Ishikawa (cell line): Measurements from ENCODE around the gene MBNL1.

ENCODE experiments used
- CEBPB ChIP-seq: IDR thresholded peaks from 2 replicates; pipeline ENCODE4 v1.6.1; 2012
- EP300 ChIP-seq: IDR thresholded peaks from 2 replicates; pipeline ENCODE4 v1.6.1; 2012; ENCODE audit warnings: borderline replicate concordance
- TAF1 ChIP-seq: IDR thresholded peaks from 2 replicates; pipeline ENCODE4 v1.6.1; 2012; ENCODE audit warnings: low read depth, mild to moderate bottlenecking
- TCF12 ChIP-seq: IDR thresholded peaks from 2 replicates; pipeline ENCODE4 v1.6.1; 2012; ENCODE audit warnings: low read depth
- YY1 ChIP-seq: IDR thresholded peaks from 2 replicates; pipeline ENCODE4 v1.6.1; 2012; ENCODE audit warnings: low read depth
- TF ChIP-seq, protein P1 (sequence below): IDR thresholded peaks from 2 replicates; pipeline ENCODE4 v1.6.1; 2012
- TF ChIP-seq, protein P2 (sequence below): IDR thresholded peaks from 2 replicates; pipeline ENCODE4 v1.6.1; 2012; ENCODE audit warnings: low read depth, mild to moderate bottlenecking
- TF ChIP-seq, protein P3 (sequence below): IDR thresholded peaks from 2 replicates; pipeline ENCODE4 v1.6.1; 2012

DNA sequence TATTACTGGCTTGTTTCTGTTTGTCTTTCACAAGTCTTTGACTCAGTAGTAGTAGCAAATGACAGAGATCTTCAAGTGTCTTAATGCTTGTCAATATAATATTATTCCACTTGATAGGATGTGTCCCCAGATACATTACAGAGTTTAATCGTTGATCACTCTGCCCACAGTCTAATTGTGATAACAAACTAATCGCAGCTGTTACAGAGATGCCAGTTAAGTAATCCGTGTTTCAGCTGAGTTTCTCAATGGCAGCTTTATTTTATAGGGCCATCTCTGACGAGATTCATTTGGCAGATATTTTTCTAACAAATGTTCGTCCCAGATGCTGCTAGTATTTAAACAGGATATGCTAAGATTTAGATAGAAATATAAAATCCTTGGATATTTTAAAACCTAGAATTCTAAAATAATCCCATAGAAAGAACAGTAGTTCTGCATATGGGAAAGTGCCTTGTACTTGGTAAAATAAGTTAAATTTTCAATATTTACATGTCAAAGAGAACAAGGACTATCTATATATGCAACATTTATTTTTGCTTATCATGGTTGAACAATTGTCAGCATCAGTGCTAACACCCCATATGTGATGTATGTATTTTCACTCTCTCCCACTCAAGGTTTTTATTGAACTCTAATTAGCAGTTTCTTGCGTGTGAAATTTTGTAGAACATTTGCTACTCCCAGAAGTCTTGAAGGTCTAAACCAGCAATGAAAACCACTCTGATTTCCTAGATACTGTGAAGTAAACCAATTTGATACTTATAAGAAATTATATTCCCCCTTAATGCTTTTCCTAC, 185.5 kb downstream of the MBNL1 start:
- TF ChIP-seq, protein P1, sequence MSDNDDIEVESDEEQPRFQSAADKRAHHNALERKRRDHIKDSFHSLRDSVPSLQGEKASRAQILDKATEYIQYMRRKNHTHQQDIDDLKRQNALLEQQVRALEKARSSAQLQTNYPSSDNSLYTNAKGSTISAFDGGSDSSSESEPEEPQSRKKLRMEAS, result no peak
- TF ChIP-seq, protein P2, sequence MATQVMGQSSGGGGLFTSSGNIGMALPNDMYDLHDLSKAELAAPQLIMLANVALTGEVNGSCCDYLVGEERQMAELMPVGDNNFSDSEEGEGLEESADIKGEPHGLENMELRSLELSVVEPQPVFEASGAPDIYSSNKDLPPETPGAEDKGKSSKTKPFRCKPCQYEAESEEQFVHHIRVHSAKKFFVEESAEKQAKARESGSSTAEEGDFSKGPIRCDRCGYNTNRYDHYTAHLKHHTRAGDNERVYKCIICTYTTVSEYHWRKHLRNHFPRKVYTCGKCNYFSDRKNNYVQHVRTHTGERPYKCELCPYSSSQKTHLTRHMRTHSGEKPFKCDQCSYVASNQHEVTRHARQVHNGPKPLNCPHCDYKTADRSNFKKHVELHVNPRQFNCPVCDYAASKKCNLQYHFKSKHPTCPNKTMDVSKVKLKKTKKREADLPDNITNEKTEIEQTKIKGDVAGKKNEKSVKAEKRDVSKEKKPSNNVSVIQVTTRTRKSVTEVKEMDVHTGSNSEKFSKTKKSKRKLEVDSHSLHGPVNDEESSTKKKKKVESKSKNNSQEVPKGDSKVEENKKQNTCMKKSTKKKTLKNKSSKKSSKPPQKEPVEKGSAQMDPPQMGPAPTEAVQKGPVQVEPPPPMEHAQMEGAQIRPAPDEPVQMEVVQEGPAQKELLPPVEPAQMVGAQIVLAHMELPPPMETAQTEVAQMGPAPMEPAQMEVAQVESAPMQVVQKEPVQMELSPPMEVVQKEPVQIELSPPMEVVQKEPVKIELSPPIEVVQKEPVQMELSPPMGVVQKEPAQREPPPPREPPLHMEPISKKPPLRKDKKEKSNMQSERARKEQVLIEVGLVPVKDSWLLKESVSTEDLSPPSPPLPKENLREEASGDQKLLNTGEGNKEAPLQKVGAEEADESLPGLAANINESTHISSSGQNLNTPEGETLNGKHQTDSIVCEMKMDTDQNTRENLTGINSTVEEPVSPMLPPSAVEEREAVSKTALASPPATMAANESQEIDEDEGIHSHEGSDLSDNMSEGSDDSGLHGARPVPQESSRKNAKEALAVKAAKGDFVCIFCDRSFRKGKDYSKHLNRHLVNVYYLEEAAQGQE, result no peak
- no peak for TF ChIP-seq TAF1
- TF ChIP-seq CEBPB, result no peak
- no peak for TF ChIP-seq EP300
- no peak for TF ChIP-seq YY1
- TF ChIP-seq, protein P3, sequence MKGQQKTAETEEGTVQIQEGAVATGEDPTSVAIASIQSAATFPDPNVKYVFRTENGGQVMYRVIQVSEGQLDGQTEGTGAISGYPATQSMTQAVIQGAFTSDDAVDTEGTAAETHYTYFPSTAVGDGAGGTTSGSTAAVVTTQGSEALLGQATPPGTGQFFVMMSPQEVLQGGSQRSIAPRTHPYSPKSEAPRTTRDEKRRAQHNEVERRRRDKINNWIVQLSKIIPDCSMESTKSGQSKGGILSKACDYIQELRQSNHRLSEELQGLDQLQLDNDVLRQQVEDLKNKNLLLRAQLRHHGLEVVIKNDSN, result no peak
- TF ChIP-seq TCF12, result no peak
